ENCODE data around the gene E2F4. TPM values are rescaled to one million over a fixed set of nuclear protein-coding genes. Genes with fewer than 3 reads are reported as not detected.

Gene E2F4
- total RNA-seq, 4 donors from 2014 or later: 56.8 to 74.8 (median 68.1) TPM

DNA sequence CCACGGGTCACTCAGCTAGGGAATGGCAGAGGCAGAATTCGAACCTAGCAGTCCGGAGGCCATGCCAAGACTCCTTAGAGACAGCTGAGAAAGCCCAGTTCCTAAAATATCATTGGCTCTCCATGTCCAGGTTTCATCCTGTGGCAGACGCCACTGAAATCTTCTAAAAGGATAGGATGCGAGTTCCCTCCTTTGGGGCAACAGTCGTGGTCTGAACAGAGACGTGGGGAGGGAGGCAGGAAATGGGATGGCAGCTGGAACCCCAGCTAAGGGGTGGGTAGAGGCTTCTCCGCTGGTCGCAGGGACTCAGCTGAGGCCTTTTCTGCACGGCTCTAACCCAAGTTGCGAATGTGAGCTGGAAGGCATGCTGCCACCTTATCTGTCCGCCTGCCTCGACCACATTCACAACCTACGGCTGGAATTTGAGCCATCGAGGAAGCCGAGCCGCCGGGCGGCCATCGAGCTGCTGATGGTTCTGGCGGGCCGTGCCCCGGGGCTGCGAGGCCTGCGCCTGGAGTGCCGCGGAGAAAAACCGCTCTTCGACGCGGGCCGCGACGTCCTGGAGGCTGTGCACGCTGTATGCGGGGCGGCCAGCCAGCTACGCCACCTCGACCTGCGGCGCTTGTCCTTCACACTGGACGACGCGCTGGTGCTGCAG is 29.3 kb upstream of the E2F4 start:
- 41 to 49% methylated on average over 34 to 44 of the region's 44 CpGs for WGBS, 2 donors
- H3K4me3 ChIP-seq (ENCODE audit: low read depth, poor library complexity, severe bottlenecking): no peak overlapping the region
- intact Hi-C loops (cut with DNase I; ENCODE audit: low total_unique reads): no loop called here
- TF ChIP-seq POLR2A (IDR thresholded peaks at IDR 0.05): no peak
- TF ChIP-seq, protein P1, sequence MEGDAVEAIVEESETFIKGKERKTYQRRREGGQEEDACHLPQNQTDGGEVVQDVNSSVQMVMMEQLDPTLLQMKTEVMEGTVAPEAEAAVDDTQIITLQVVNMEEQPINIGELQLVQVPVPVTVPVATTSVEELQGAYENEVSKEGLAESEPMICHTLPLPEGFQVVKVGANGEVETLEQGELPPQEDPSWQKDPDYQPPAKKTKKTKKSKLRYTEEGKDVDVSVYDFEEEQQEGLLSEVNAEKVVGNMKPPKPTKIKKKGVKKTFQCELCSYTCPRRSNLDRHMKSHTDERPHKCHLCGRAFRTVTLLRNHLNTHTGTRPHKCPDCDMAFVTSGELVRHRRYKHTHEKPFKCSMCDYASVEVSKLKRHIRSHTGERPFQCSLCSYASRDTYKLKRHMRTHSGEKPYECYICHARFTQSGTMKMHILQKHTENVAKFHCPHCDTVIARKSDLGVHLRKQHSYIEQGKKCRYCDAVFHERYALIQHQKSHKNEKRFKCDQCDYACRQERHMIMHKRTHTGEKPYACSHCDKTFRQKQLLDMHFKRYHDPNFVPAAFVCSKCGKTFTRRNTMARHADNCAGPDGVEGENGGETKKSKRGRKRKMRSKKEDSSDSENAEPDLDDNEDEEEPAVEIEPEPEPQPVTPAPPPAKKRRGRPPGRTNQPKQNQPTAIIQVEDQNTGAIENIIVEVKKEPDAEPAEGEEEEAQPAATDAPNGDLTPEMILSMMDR (IDR thresholded peaks at IDR 0.05): no peak
- peak in 1 of 2 donors; percentile 84 for DNase-seq (ENCODE audit: low spot score in 2 of 2)

- TF ChIP-seq, protein P1 (IDR thresholded peaks at IDR 0.05): no peak
- no peak for TF ChIP-seq POLR2A (IDR thresholded peaks at IDR 0.05)
- intact Hi-C loops (cut with DNase I; ENCODE audit: low total_unique reads): no loop called here
- peak overlapping the region; percentile 16 for H3K4me3 ChIP-seq (ENCODE audit: low read depth, poor library complexity, severe bottlenecking)
- DNase-seq (ENCODE audit: low spot score in 2 of 2): peak in 1 of 2 donors; percentile 90
- WGBS, 2 donors: 10 to 12% methylated on average over 57 to 85 of the region's 99 CpGs
These were observed 28.6 kb upstream of the E2F4 start for GRCh38 chr16:67163164-67163998.

- no peak for TF ChIP-seq POLR2A (IDR thresholded peaks at IDR 0.05)
- TF ChIP-seq, protein P1 (IDR thresholded peaks at IDR 0.05): no peak
- peak overlapping the region; percentile 16 for H3K4me3 ChIP-seq (ENCODE audit: low read depth, poor library complexity, severe bottlenecking)
- WGBS, 2 donors: 0 to 3% methylated on average over 31 to 33 of the region's 34 CpGs
- intact Hi-C loops (cut with DNase I; ENCODE audit: low total_unique reads): no loop called here
- DNase-seq (ENCODE audit: low spot score in 2 of 2): peak in 1 of 2 donors; percentile 89
These were observed 27.9 kb upstream of the E2F4 start for GRCh38 chr16:67163999-67164558.

DNA sequence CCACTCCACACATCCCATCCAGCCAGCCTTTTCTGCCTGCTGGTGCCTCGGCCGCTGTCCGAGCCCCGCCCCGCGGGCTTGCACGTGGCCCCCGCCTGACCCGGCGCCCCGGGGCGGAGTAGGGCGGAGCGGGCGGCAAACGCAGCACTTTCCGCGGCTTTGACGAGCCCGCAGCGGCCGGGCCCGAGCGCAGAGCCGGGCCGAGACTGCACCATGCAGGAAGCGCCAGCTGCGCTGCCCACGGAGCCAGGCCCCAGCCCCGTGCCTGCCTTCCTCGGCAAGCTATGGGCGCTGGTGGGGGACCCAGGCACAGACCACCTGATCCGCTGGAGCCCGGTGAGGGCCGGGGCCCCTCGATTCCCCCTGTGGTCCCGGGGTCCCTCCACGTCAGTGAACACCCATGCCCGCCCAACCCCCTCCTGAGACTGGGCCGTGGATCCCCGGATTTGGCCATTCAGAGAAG is 27.3 kb upstream of the E2F4 start, which contains the start of gene HSF4:
Gene HSF4 (plus strand): TSS at position 147 of the 463 bp plus-strand sequence. CDS start 67 bp downstream, at position 214.
- TF ChIP-seq POLR2A (IDR thresholded peaks at IDR 0.05): no peak
- TF ChIP-seq, protein P1 (IDR thresholded peaks at IDR 0.05): no peak
- 2 to 8% methylated on average over 10 to 31 of the region's 41 CpGs for WGBS, 2 donors
- intact Hi-C loops (cut with DNase I; ENCODE audit: low total_unique reads): no loop called here

DNA sequence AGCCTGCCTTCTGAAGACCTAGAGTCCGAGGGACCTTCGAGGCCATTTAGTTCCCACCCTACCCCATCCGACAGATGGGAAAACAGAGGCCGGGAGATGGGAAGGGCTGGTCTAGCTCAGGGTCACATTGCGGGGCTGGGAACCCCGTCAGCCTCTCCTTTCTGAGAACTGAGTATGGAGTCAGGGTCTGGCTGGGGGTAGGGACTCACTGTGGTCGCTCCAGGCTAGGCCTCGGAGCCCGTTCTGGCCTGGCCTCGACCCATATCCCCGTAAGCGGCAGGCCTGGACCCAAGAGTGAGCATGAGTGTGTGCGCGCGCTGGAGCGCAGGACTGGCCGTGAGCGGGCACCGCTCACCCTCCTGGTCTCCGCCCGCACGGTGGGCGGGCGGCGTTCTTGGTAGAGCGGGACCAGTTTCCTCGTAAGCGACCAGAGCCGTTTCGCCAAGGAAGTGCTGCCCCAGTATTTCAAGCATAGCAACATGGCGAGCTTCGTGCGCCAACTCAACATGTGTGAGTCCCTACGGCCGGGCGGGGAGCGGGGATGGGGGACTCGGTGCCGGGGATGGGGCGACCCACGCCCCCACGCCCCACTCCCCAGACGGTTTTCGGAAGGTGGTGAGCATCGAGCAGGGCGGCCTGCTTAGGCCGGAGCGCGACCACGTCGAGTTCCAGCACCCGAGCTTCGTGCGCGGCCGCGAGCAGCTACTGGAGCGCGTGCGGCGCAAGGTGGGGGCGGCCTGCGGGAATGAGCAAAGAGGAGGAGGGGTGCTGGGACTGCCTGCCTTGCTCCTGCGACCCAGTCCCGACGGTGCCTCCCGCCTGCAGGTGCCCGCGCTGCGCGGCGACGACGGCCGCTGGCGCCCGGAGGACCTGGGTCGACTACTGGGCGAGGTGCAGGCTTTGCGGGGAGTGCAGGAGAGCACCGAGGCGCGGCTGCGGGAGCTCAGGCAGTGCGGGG is 26.6 kb upstream of the E2F4 start:
- no peak for DNase-seq (ENCODE audit: low spot score in 2 of 2)
- 49 to 52% methylated on average over 69 to 80 of the region's 85 CpGs for WGBS, 2 donors
- no peak overlapping the region for H3K4me3 ChIP-seq (ENCODE audit: low read depth, poor library complexity, severe bottlenecking)

More for the DNA sequence above, 27.3 kb upstream of the E2F4 start, which contains the start of gene HSF4:
- H3K4me3 ChIP-seq (ENCODE audit: low read depth, poor library complexity, severe bottlenecking): peak within 1 kb of the TSS; percentile 16
- DNase-seq (ENCODE audit: low spot score in 2 of 2): peak in 1 of 2 donors; percentile 91

More for the DNA sequence above, 26.6 kb upstream of the E2F4 start:
- intact Hi-C loops (cut with DNase I; ENCODE audit: low total_unique reads): no loop called here
- TF ChIP-seq, protein P1 (IDR thresholded peaks at IDR 0.05): no peak
- no peak for TF ChIP-seq POLR2A (IDR thresholded peaks at IDR 0.05)
